H1 (cell line): ENCODE results near the gene NR5A2. TPM values are rescaled to one million over a fixed set of nuclear protein-coding genes. Genes with fewer than 3 reads are reported as not detected.

ENCODE experiments used
- ASH2L ChIP-seq: fragments of 200-600, 300-600 bp; sonication (generic); IDR thresholded peaks from one replicate; pipeline ENCODE4 v1.7.1; 2017; ENCODE audit warnings: low read length
- BACH1 ChIP-seq: IDR thresholded peaks from 2 replicates; pipeline ENCODE4 v1.6.1; 2012; ENCODE audit warnings: low read length, improper control_type of control experiment
- CTBP2 ChIP-seq: IDR thresholded peaks from 2 replicates; pipeline ENCODE4 v1.7.0; 2011; ENCODE audit warnings: borderline replicate concordance, mild to moderate bottlenecking, moderate library complexity, mixed read lengths, low read length; ENCODE audit not compliant: insufficient read depth, insufficient read length
- KDM4A ChIP-seq: IDR thresholded peaks from one replicate; pipeline ENCODE4 v1.7.1; 2012; ENCODE audit warnings: low read depth, mild to moderate bottlenecking, moderate library complexity, low read length, inconsistent platforms; ENCODE audit not compliant: severe bottlenecking
- NRF1 ChIP-seq: IDR thresholded peaks from 2 replicates; pipeline ENCODE4 v1.6.1; 2011; ENCODE audit warnings: mild to moderate bottlenecking, low read depth, low read length, improper control_type of control experiment
- PHF8 ChIP-seq: fragments of 200-600 bp; sonication (generic); conservative IDR thresholded peaks from 2 replicates; pipeline ENCODE4 v1.7.1; 2012; ENCODE audit warnings: low read depth, mild to moderate bottlenecking, inconsistent platforms, low read length, moderate library complexity
- RBBP5 ChIP-seq: IDR thresholded peaks from 2 replicates; pipeline ENCODE4 v1.7.1; 2012; ENCODE audit warnings: low read depth, mild to moderate bottlenecking, inconsistent platforms, low read length, moderate library complexity, borderline replicate concordance
- TAF7 ChIP-seq: optimal IDR thresholded peaks from 2 replicates; pipeline ENCODE3; 2011; ENCODE audit warnings: low read depth, mild to moderate bottlenecking, inconsistent platforms, low read length, moderate library complexity, borderline replicate concordance
- TCF12 ChIP-seq: IDR thresholded peaks from 2 replicates; pipeline ENCODE4 v1.6.1; 2011; ENCODE audit warnings: low read depth, mild to moderate bottlenecking, low read length
- TEAD4 ChIP-seq: IDR thresholded peaks from 2 replicates; pipeline ENCODE4 v1.6.1; 2012; ENCODE audit warnings: low read depth, low read length, inconsistent platforms, mixed read lengths
- polyA plus RNA-seq, 7 experiments: library from polyadenylated mRNA; depleted of rRNA in 3 of 7; stranded (reverse) in 5 of 7; unstranded in 2 of 7; fragments of >200 nt in 5 of 7; fragments of 200-250 nt in 2 of 7; gene quantifications; 1 replicate in 5 of 7; 2 replicates in 1 of 7; 4 replicates in 1 of 7; pipeline versions ENCODE4 v1.2.1 to v1.2.3, GENCODE V29; 2011 to 2013; ENCODE audit warnings: missing spikeins in 2 of 7, mixed read lengths in 2 of 7
- total RNA-seq: library from RNA; stranded (reverse); fragmentation: NEBNext Ultra II Directional; extraction: Animal tissue kit (Norgen Biotek cat#: 25700); gene quantifications from 2 replicates; pipeline ENCODE4 v1.2.1, GENCODE V29; 2021

Gene NR5A2
- total and polyA plus RNA-seq, 2 of the 8 experiments (the other 6 are each of a cell fraction or from before 2014, with no cell fraction given), result 1.7 to 11.6 TPM

DNA sequence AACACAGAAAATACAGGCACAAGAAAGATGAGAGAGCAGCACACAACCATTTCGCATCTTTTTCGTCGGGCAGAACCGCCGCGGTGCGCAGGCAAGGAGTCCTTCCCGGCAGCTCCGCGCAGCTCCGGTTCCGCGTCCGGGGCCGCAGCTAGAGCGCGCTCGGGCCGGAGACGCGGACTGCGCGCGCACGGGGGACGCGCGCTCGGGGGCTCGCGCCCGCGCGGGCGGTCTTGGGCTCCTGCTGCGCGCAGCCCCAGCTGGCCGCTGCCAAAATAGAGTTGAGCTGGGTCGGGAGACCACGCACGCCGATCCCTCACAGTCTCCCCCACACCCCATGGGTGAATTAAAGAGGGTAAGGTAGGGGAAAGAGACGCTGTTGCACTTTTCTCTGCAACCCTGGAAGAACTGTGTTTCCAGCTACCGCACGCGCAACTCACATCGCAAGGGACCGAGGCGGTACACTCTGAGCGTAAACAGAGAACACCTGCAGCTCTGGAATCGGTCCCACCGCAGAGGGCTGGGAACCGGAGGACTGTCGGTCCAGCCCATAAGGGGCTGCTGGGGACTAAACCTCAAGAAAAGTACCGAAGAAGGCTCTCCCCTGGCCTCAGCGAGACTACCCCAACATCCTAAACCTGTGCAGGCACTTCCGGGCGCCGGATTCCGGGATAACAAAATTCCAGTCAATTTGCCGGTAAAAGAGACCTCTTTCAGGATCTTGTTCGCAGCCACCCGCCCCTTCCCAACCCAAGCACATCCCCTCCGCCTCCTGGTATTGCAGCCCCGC, 1.7 kb downstream of the NR5A2 start (continued):
- peak; percentile 20 for TF ChIP-seq TAF7
- 0 out of 2 replicates have a peak, but pooled peaks have one; percentile 36 for TF ChIP-seq PHF8
- TF ChIP-seq RBBP5, result peak; percentile 65
- TF ChIP-seq TEAD4, result peak; percentile 36; the same call in 1 of the 2 replicates
- no peak for TF ChIP-seq BACH1
- peak; percentile 39 for TF ChIP-seq KDM4A
- TF ChIP-seq ASH2L, result peak; percentile 98
- TF ChIP-seq NRF1, result peak; percentile 56
- TF ChIP-seq CTBP2, result peak; percentile 72
- TF ChIP-seq TCF12, result 0 out of 2 replicates have a peak, but pooled peaks have one; percentile 6
